Glutamatergic neuron (in vitro differentiated cells): ENCODE measurements around the gene SMDT1. TPM values are rescaled to one million over a fixed set of nuclear protein-coding genes. Genes with fewer than 3 reads are reported as not detected.
"Not testable (repeated sequence)": the region's sequence is repeated elsewhere in the genome, so short reads cannot be mapped to it uniquely, and the experiment has no call there.

Source experiments
- DNase-seq: peaks from one replicate; pipeline ENCODE4 v3.0.0; 2022
- H3K27ac Mint-ChIP-seq: one replicate; pipeline ENCODE4 v1.8.0; 2020; ENCODE audit warnings: mild to moderate bottlenecking, mixed read lengths, inconsistent platforms; ENCODE audit not compliant: unreplicated experiment
- H3K27me3 Mint-ChIP-seq: one replicate; pipeline ENCODE4 v1.8.0; 2020; ENCODE audit warnings: mild to moderate bottlenecking, moderate library complexity, mixed read lengths, inconsistent platforms; ENCODE audit not compliant: unreplicated experiment
- H3K36me3 Mint-ChIP-seq: one replicate; pipeline ENCODE4 v1.8.0; 2020; ENCODE audit warnings: mild to moderate bottlenecking, mixed read lengths, inconsistent platforms; ENCODE audit not compliant: unreplicated experiment
- H3K4me1 Mint-ChIP-seq: one replicate; pipeline ENCODE4 v1.8.0; 2020; ENCODE audit warnings: mild to moderate bottlenecking, low read depth, mixed read lengths, inconsistent platforms; ENCODE audit not compliant: unreplicated experiment
- H3K4me3 Mint-ChIP-seq: one replicate; pipeline ENCODE4 v1.8.0; 2020; ENCODE audit warnings: mild to moderate bottlenecking, mixed read lengths, inconsistent platforms; ENCODE audit not compliant: unreplicated experiment
- H3K9me3 Mint-ChIP-seq: one replicate; pipeline ENCODE4 v1.8.0; 2020; ENCODE audit warnings: mild to moderate bottlenecking, moderate library complexity, mixed read lengths, inconsistent platforms; ENCODE audit not compliant: unreplicated experiment
- total RNA-seq: library from RNA; stranded (reverse); fragmentation: NEBNext Ultra II Directional; extraction: Animal tissue kit (Norgen Biotek cat#: 25700); gene quantifications from one replicate; pipeline ENCODE4 v1.2.1, GENCODE V29; 2021; ENCODE audit not compliant: unreplicated experiment
- TF ChIP-seq, protein P1 (sequence below): fragments of 200-600 bp; sonication (generic); IDR thresholded peaks from one replicate; pipeline ENCODE4 v1.5.0; 2021; ENCODE audit not compliant: partially characterized antibody, unreplicated experiment

The SMDT1 gene
- total RNA-seq, 1 donor from 2014 or later = 62.0 TPM

DNA sequence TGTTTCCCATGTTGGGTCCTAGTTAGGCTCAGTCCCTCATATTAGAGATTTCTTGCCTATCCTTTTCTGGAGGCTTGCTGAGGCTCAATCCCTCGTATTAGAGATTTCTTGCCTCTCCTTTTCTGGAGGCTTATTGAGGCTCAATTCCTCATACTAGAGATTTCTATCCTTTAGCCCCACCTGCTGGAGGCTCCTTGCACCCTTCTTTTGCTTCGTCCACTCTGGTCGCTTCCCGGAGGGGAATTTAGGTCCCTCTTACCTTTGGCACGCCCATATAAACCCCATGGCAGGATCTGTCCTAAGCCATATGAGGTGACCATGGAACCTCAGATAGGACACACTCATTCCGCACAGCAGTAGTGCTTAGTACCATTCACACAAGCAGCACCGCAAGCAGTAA, 35.2 kb downstream of the SMDT1 start:
- TF ChIP-seq, protein P1, sequence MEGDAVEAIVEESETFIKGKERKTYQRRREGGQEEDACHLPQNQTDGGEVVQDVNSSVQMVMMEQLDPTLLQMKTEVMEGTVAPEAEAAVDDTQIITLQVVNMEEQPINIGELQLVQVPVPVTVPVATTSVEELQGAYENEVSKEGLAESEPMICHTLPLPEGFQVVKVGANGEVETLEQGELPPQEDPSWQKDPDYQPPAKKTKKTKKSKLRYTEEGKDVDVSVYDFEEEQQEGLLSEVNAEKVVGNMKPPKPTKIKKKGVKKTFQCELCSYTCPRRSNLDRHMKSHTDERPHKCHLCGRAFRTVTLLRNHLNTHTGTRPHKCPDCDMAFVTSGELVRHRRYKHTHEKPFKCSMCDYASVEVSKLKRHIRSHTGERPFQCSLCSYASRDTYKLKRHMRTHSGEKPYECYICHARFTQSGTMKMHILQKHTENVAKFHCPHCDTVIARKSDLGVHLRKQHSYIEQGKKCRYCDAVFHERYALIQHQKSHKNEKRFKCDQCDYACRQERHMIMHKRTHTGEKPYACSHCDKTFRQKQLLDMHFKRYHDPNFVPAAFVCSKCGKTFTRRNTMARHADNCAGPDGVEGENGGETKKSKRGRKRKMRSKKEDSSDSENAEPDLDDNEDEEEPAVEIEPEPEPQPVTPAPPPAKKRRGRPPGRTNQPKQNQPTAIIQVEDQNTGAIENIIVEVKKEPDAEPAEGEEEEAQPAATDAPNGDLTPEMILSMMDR = no peak
- no peak for DNase-seq
- no peak overlapping the region for H3K4me3 Mint-ChIP-seq
- peaks cover 21% of the 10 kb centered on the region for H3K9me3 Mint-ChIP-seq
- H3K36me3 Mint-ChIP-seq = peaks cover 36% of the 10 kb centered on the region
- H3K4me1 Mint-ChIP-seq = no peaks in the 10 kb centered on the region
- no peak overlapping the region for H3K27ac Mint-ChIP-seq
- peaks cover 8% of the 10 kb centered on the region for H3K27me3 Mint-ChIP-seq

DNA sequence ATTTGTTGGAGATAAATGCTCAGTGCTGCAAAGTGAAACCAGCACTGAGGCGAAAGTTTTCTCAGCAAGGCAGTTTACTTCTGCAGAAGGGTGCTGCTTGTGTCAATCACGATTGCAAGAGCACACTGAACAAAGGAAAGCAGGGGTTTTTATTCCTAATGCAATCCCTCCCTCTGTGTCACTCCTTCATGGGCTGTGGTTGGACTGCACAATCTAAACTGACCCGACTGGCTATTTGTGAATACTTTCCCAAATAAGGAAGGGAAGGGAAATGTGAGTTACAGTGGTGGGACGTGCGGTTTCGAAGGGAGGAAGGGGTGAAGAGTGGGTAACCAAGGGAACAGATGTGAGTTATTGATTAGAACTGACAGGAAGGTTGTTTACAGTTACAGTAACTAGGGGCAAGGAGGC, 35.9 kb downstream of the SMDT1 start:
- H3K27me3 Mint-ChIP-seq, H3K4me1 Mint-ChIP-seq, DNase-seq, H3K4me3 Mint-ChIP-seq, H3K27ac Mint-ChIP-seq: not testable (repeated sequence)
- Mint-ChIP-seq H3K36me3 (peaks cover 40% of the 10 kb centered on the region), H3K9me3 (peaks cover 25% of the 10 kb centered on the region)

DNA sequence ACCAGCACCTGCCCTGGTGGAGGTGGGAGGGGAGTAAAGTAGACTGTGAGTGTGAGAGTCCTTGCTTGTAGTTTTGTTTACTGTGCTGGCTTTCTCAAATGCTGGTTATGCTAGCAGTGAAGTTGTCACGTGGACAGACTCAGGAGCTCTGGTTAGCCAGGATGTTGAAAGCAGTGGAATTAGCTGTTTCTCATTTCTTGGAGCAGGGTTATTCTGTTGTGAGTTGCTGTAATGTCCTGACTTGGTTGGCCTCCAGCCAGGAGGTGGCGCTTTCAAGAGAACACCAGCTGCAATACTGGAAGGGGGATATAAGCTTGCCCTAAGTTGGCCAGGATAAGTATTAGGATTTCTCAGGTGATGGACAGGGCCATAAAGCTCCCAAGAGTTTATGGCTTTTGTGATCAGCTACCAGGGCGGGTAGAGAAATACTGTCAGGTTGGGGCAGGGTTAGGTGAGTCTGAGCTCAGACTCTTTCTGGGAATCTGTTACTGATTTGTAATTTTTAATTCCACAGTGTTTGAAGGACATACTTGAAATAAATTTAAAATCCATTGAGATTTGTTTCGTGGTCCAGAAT, 37.4 kb downstream of the SMDT1 start:
- peaks cover 30% of the 10 kb centered on the region for H3K9me3 Mint-ChIP-seq
- H3K4me3 Mint-ChIP-seq = no peak overlapping the region
- H3K4me1 Mint-ChIP-seq = peaks cover under 1% of the 10 kb centered on the region
- H3K27me3 Mint-ChIP-seq = peaks cover 9% of the 10 kb centered on the region
- peaks cover 39% of the 10 kb centered on the region for H3K36me3 Mint-ChIP-seq
- H3K27ac Mint-ChIP-seq = no peak overlapping the region
- DNase-seq = no peak
- TF ChIP-seq, protein P1 = no peak

DNA sequence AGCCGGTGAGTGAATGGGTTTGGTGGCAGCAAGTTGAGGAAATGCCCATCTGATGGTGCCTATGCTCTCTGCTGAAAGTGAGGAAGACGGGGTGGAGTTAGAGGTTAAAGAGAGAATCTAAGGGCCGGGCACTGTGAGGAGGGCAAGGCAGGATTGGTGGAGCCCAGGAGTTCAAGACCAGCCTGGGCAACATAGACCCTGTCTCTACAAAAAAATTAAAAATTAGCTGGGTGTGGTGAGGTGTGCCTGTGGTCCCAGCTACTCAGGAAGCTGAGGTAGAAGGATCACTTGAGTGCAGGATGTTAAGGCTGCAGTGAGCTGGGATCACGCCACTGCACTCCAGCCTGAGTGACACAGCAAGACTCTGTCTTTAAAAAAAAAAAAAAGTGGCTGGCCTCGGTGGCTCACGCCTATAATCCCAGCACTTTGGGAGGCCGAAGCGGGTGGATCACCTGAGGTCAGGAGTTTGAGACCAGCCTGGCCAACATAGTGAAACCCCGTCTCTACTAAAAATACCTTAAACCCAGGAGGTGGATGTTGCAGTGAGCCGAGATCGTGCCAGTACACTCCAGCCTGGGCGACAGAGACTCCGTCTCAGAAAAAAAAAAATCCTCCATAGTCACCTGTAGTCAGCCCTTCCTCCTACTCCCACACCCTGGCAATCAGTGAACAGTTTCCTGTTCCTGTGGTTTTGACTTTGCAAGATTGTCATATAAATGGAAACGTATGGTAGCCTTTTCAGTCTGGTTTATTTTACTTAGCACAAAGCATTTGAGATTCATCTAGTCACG, 40.9 kb downstream of the SMDT1 start:
- not testable (repeated sequence) for H3K4me1 Mint-ChIP-seq, H3K27ac Mint-ChIP-seq, DNase-seq, H3K4me3 Mint-ChIP-seq, H3K27me3 Mint-ChIP-seq
- Mint-ChIP-seq H3K36me3 (peaks cover 23% of the 10 kb centered on the region), H3K9me3 (peaks cover 19% of the 10 kb centered on the region)

DNA sequence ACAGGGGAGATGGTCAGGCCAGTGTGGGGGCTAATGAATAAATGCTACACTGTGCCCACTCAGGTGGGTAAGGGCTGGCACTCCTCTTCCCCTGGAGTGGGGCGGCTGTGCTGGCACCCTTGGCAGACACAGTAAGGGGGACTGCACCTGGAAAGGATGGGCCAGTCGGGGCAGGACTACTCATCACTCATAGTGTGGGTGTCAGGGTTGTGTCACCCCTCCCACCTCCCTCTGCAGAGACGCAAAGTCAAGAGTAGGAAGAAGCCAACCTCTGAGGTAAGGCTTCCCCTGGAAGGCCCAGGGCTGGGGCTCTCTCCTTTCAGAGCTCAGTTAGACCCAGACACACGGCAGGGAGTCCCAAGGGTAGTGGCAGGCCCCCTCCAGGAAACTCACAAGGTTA, 44.0 kb downstream of the SMDT1 start:
- H3K9me3 Mint-ChIP-seq = peaks cover 20% of the 10 kb centered on the region
- H3K4me3 Mint-ChIP-seq, H3K27me3 Mint-ChIP-seq, DNase-seq, H3K27ac Mint-ChIP-seq, H3K4me1 Mint-ChIP-seq: not testable (repeated sequence)
- peaks cover 11% of the 10 kb centered on the region for H3K36me3 Mint-ChIP-seq

DNA sequence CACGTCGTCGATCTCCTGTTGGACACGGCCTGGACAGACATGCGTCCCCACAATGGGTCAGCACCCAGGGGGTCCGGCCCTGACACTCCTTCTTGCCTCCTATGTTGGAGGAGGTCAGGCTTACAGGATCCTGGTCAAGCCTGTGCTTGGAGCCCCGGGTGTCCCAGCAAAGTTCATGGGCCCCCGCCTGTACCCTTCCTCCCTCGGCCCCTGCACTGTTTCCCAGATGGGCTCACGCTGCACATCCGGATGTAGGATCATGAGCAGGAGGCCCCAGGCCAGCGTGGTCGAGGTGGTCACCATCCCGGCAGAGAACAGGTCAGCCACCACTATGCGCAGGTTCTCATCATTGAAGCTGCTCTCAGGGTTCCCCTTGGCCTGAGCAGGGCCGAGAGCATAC, 48.1 kb downstream of the SMDT1 start:
- Mint-ChIP-seq H3K4me1 (no peaks in the 10 kb centered on the region), H3K4me3 (no peak overlapping the region), H3K27me3 (peaks cover 4% of the 10 kb centered on the region), H3K36me3 (peaks cover 3% of the 10 kb centered on the region), H3K27ac (no peak overlapping the region), H3K9me3 (peaks cover 14% of the 10 kb centered on the region)
- TF ChIP-seq, protein P1 = no peak
- no peak for DNase-seq

DNA sequence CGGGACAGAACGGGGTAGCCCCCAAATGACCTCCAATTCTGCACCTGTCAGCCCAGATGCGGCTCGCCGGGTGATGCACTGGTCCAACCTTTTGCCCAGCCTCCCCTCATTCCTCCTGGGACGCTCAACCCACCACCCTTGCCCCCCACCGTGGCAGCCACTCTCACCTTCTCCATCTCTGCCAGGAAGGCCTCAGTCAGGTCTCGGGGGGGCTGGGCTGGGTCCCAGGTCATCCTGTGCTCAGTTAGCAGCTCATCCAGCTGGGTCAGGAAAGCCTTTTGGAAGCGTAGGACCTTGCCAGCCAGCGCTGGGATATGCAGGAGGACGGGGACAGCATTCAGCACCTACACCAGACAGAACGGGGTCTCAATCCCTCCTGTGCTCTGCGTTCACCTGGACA, 48.5 kb downstream of the SMDT1 start:
- peaks cover 18% of the 10 kb centered on the region for H3K9me3 Mint-ChIP-seq
- not testable (repeated sequence) for H3K36me3 Mint-ChIP-seq, DNase-seq, H3K27ac Mint-ChIP-seq, H3K27me3 Mint-ChIP-seq, H3K4me1 Mint-ChIP-seq, H3K4me3 Mint-ChIP-seq

DNA sequence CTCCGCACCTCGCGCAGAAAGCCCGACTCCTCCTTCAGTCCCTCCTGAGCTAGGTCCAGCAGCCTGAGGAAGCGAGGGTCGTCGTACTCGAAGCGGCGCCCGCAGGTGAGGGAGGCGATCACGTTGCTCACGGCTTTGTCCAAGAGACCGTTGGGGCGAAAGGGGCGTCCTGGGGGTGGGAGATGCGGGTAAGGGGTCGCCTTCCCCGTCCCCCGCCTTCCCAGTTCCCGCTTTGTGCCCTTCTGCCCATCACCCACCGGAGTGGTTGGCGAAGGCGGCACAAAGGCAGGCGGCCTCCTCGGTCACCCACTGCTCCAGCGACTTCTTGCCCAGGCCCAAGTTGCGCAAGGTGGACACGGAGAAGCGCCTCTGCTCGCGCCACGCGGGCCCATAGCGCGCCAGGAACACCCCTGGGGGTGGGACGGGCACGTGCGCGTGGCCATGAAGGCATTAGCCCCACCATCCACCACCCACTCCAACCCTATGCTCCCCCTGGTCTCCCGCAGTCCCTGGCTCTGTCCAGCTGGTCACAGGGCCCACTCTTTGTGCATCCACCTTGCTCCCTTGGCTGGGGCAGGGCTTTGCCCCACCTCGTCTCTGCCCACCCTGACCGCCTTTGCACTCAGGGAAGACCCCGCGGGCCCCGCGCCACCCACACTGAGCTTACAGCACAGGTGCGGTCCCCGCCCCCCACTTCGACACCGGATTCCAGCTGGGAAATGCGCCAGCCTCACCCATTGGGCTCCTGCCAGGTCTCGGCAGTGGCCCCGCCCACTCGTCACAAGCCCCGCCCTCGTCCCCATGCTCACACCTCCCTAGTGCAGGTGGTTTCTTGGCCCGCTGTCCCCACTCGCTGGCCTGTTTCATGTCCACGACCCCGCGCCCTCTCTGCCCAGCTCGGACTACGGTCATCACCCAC, 49.5 kb downstream of the SMDT1 start:
- not testable (repeated sequence) for DNase-seq, H3K4me3 Mint-ChIP-seq, H3K27me3 Mint-ChIP-seq, H3K4me1 Mint-ChIP-seq, H3K27ac Mint-ChIP-seq
- H3K9me3 Mint-ChIP-seq = peaks cover 22% of the 10 kb centered on the region
- peaks cover 12% of the 10 kb centered on the region for H3K36me3 Mint-ChIP-seq

DNA sequence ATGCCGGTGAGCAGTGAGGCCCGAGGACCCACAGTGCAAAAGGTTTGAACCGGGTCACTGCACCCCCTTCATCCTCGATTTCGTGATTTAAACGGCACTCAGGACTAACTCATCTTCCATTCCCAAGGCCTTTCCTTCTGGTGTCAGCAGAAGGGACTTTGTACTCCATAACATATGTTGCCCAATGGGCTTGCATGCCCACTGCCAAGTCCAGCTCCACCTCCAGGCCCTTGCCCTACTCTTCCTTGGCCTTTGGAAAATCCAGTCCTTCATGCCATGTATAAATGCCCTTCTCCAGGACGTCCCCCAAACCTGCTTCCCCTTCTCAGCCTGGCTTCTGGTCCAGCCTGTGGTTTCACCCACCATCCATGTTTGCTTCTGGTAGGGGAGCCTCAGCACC, 50.7 kb downstream of the SMDT1 start:
- H3K4me3 Mint-ChIP-seq, H3K4me1 Mint-ChIP-seq, H3K27ac Mint-ChIP-seq, DNase-seq, H3K27me3 Mint-ChIP-seq: not testable (repeated sequence)
- Mint-ChIP-seq H3K9me3 (peaks cover 22% of the 10 kb centered on the region), H3K36me3 (peaks cover 16% of the 10 kb centered on the region)
